ENCODE results near the gene MRM1. TPM values are rescaled to one million over a fixed set of nuclear protein-coding genes. Genes with fewer than 3 reads are reported as not detected.

The MRM1 gene
- polyA plus RNA-seq, 3 donors from 2014 or later: 2.0 to 6.4 TPM; not detected in 1

DNA sequence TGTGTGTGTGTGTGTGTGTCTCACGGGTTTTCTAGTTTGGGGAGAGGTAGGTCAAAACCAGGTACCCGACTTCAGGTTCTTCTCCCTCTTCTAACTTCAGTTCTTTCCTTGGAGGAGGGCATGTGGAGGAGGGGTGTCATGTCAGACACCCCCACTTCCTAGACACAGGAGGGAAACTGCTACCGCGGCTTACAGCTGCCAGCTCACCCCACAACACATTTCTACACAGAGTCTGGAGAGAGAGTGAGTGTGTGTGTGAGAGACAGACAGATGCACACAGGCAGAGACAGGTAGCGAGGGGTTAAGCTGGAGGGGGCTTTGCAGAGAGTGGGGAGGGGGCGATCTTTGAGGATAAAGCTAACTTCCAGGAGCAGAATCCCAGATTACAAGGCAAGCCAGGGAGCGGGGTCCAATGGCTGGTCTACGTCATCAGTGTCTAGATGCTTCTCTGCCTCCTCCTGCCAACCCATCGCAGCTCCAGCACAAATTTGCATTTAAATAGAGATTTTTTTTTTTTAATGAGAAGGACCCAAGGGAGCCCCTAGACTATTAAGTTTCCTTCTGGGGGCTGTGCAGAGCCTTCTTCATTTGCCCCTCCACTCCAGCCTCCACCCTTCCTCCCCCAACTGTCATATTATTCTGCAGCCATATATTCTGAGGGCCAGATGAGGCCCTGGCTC lies 48.9 kb downstream of the MRM1 start:
- Mint-ChIP-seq H3K27me3 (ENCODE audit: low read depth in 3 of 3) (peaks cover 2 to 31% (median 4%) of the 10 kb centered on the region in 3 donors), H3K9me3 (no peaks in the 10 kb centered on the region), H3K36me3 (no peaks in the 10 kb centered on the region), H3K4me3 (no peak overlapping the region), H3K27ac (no peak overlapping the region), H3K4me1 (no peaks in the 10 kb centered on the region)
- no peak for DNase-seq

DNA sequence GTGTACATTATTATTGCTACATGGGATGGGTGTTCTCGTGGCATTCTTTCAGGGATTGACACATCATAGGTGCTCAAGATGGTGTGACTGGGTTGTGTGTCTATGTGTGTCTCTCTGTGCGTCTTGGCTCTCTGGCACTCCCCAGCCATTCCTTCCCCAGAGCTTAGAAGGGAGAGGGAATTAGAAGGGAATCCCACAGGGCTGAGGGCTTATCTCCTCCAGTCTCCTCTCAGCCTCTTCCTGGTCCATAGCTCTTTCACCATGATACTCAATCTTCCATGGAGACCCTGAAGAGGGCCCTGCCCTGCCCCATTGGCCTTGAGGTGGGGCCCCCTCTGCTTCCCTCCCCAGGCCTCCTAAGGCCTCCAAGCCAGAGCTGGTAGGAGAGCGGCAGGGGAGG lies 52.0 kb downstream of the MRM1 start:
- Mint-ChIP-seq H3K9me3 (no peaks in the 10 kb centered on the region), H3K27me3 (ENCODE audit: low read depth in 3 of 3) (peaks cover 2 to 29% (median 7%) of the 10 kb centered on the region in 3 donors), H3K4me1 (peaks cover 9 to 11% of the 10 kb centered on the region in 2 donors), H3K27ac (peak overlapping the region in 1 of 6 donors; percentile 30), H3K4me3 (no peak overlapping the region), H3K36me3 (peaks cover 0 to 3% (median 0%) of the 10 kb centered on the region in 3 donors)
- DNase-seq: no peak

DNA sequence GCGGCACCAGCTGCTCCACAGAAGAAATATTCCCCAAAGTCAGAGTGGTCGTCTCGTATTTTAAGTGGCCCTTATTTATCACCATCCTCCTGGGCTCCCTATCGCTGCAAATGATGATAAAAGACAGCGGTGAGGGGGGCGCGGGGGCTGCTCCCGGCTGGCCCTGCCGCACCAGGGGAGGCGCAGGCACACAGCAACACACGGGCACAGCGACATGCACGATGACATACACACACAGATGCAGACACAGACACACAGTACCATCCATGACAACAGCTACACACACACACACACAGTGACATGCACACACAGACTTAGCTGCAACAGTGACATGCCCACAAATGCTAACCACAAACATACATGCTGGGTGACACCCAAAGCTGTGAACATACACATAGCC lies 52.5 kb downstream of the MRM1 start:
- DNase-seq: no peak
- H3K4me3 Mint-ChIP-seq: no peak overlapping the region
- no peak overlapping the region for H3K27ac Mint-ChIP-seq
- peaks cover 11% of the 10 kb centered on the region in 2 donors for H3K4me1 Mint-ChIP-seq
- H3K36me3 Mint-ChIP-seq: peaks cover 0 to 3% (median 0%) of the 10 kb centered on the region in 3 donors
- peaks cover 4 to 27% (median 9%) of the 10 kb centered on the region in 3 donors for H3K27me3 Mint-ChIP-seq (ENCODE audit: low read depth in 3 of 3)
- H3K9me3 Mint-ChIP-seq: no peaks in the 10 kb centered on the region

DNA sequence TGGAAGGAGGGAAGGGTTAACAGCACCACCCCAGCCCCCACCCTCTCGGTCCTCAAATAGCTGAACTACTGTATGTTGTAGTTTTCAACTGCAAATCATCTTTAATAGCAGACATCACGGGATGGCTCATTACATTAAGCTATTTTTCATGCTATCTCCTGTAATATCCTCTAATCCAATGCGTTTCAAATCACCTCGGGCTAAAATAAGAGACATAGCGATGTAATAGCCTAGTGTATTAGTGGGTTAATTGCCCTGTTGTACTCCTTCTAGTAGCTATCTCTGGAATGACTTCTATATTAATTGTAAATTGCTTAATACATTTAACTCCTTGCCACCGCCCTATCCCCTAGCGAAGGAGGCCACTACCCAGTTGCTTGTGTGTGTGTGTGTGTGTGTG lies 54.3 kb downstream of the MRM1 start:
- Mint-ChIP-seq H3K4me3 (no peak overlapping the region), H3K4me1 (peaks cover 11% of the 10 kb centered on the region in 2 donors), H3K9me3 (no peaks in the 10 kb centered on the region), H3K36me3 (peaks cover 0 to 3% (median 0%) of the 10 kb centered on the region in 3 donors), H3K27ac (no peak overlapping the region), H3K27me3 (ENCODE audit: low read depth in 3 of 3) (peaks cover 4 to 20% (median 12%) of the 10 kb centered on the region in 3 donors)
- DNase-seq: no peak

DNA sequence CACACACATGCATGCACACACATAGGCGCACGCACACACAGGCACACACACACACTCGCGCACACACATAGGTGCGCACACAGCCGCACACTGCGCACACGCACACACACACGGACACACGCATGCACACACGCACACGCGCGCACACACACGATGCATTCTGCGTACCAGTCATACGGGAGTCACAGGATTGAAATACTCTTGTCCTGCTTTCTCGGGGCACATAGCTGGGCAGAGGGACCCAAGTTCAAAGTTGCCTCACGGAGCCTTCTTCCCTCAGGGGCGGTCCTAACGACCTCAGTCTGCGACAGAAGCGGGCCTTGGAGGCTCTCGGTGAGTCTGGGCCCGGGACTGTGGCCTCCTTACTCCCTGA lies 56.0 kb downstream of the MRM1 start:
- Mint-ChIP-seq H3K27me3 (ENCODE audit: low read depth in 3 of 3) (peaks cover 5 to 16% (median 14%) of the 10 kb centered on the region in 3 donors), H3K27ac (peak overlapping the region in 1 of 6 donors; percentile 59), H3K9me3 (no peaks in the 10 kb centered on the region), H3K4me1 (peaks cover 11% of the 10 kb centered on the region in 2 donors), H3K36me3 (peaks cover 0 to 3% (median 0%) of the 10 kb centered on the region in 3 donors), H3K4me3 (peak overlapping the region; percentile 60 to 72 (median 65))
- DNase-seq: no peak

DNA sequence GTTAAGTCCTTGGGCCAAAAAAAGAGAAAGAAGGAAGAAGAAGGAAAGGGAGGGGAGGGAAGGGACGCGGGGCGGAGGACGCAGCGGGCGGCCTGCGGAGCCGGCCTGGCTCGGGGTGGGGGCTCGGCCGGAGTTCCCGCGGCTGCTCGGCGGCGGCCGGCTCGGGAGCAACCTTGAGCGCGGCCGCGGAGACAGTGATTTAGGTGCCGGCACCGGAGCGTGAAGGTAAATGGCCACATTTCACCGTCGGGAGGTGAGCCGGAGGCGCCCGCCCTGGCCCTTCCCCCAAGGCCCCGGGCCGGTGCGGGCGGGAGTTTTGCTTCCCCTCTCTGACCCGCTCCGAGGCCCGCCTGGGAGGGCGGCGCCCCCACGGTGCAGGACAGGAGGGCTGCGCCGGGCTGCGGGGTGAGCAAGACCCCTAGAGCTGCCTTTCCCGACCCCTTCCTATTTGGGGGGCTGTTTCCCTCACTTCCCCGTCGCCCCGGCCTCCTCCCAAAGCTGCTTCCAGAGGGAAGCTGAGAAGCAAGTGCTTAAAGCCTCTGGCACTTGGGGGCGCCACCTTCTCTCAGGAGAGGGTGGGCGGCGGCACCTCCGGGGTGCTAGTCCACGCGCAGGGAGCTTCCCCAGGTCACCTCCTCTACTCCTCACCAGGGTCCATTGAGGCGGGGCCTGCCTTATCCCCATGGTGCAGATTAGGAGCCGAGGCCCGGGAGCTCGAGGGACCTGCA lies 56.5 kb downstream of the MRM1 start:
- no peak overlapping the region for H3K27ac Mint-ChIP-seq
- H3K4me1 Mint-ChIP-seq: peaks cover 11% of the 10 kb centered on the region in 2 donors
- H3K27me3 Mint-ChIP-seq (ENCODE audit: low read depth in 3 of 3): peaks cover 5 to 16% (median 11%) of the 10 kb centered on the region in 3 donors
- peaks cover 0 to 3% (median 0%) of the 10 kb centered on the region in 3 donors for H3K36me3 Mint-ChIP-seq
- peak overlapping the region; percentile 60 to 72 (median 65) for H3K4me3 Mint-ChIP-seq
- no peak for DNase-seq
- no peaks in the 10 kb centered on the region for H3K9me3 Mint-ChIP-seq

Other genes with a start within 250 kb of the MRM1 start
- gene TBC1D3H, start 213.1 kb upstream of the MRM1 start, polyA plus RNA-seq: not detected
- 10 to 100 TPM; 77.2 to 99.9 (median 91.5) TPM for gene ZNHIT3, start 114.9 kb upstream of the MRM1 start, polyA plus RNA-seq
- gene MYO19, start 66.7 kb upstream of the MRM1 start, polyA plus RNA-seq: 1 to 10 TPM; 2.8 to 8.3 (median 4.1) TPM
- 10 to 100 TPM in 2 of 3 donors, 1 to 10 TPM in 1; 7.2 to 18.8 (median 11.3) TPM for gene PIGW, start 66.6 kb upstream of the MRM1 start, polyA plus RNA-seq
- 10 to 100 TPM; 28.2 to 60.0 (median 35.7) TPM for gene GGNBP2, start 56.7 kb upstream of the MRM1 start, polyA plus RNA-seq
- 1 to 10 TPM in 2 of 3 donors, not detected in 1; 3.3 to 6.0 TPM for gene DHRS11, start 9.7 kb upstream of the MRM1 start, polyA plus RNA-seq